ENCODE measurements around the gene GPR108. TPM values are rescaled to one million over a fixed set of nuclear protein-coding genes. Genes with fewer than 3 reads are reported as not detected.
"Not testable (repeated sequence)": the region's sequence is repeated elsewhere in the genome, so short reads cannot be mapped to it uniquely, and the experiment has no call there.

Gene GPR108
- total RNA-seq, 2 experiments from 2014 or later: 34.5 to 36.6 TPM

DNA sequence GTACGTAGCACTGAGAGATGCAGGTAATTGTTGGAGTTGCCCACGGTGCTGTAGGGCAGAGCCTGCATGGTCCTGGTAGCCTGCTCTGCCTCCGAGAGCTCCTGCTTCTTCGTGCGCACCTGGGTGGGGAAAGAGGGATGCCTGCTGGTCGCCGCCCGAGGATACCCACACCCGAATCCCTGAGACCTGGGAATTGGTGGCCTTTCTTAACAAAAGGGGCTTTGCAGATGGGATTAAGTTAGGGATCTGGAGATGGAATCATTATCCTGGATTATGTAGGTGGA, 26.4 kb downstream of the GPR108 start:
- ChIA-PET POLR2A (no interaction called here), CTCF (no interaction called here)
- Mint-ChIP-seq H3K4me3 (no peak overlapping the region), H3K36me3 (ENCODE audit: low read depth) (no peaks in the 10 kb centered on the region), H3K4me1 (ENCODE audit: low read depth) (peaks cover 13% of the 10 kb centered on the region), H3K27ac (no peak overlapping the region), H3K27me3 (peaks cover 34% of the 10 kb centered on the region), H3K9me3 (no peaks in the 10 kb centered on the region)
- peaks cover 13 to 21% of the 10 kb centered on the region in 2 experiments for H3K27me3 ChIP-seq (ENCODE audit: control insufficient read depth in 1 of 2, insufficient read depth in 2 of 2, low read length in 2 of 2)
- intact Hi-C loops (cut with DNase I, micrococcal nuclease): no loop called here
- no peak overlapping the region for H3K4me3 ChIP-seq (ENCODE audit: low read length)
- DNase-seq (no peak), ATAC-seq (ENCODE audit: poor library complexity) (no peak)
- no peaks in the 10 kb centered on the region for H3K36me3 ChIP-seq (ENCODE audit: insufficient read depth, low read length)
- peaks cover 0 to 7% of the 10 kb centered on the region in 2 experiments for H3K9me3 ChIP-seq (ENCODE audit: control insufficient read depth in 1 of 2, insufficient read depth in 1 of 2, low read length in 2 of 2)
- H3K27ac ChIP-seq (ENCODE audit: low read depth in 1 of 2, low read length in 2 of 2): no peak overlapping the region
- H3K4me1 ChIP-seq (ENCODE audit: insufficient read depth, low read length): peaks cover 8% of the 10 kb centered on the region
- TF ChIP-seq, protein P1, sequence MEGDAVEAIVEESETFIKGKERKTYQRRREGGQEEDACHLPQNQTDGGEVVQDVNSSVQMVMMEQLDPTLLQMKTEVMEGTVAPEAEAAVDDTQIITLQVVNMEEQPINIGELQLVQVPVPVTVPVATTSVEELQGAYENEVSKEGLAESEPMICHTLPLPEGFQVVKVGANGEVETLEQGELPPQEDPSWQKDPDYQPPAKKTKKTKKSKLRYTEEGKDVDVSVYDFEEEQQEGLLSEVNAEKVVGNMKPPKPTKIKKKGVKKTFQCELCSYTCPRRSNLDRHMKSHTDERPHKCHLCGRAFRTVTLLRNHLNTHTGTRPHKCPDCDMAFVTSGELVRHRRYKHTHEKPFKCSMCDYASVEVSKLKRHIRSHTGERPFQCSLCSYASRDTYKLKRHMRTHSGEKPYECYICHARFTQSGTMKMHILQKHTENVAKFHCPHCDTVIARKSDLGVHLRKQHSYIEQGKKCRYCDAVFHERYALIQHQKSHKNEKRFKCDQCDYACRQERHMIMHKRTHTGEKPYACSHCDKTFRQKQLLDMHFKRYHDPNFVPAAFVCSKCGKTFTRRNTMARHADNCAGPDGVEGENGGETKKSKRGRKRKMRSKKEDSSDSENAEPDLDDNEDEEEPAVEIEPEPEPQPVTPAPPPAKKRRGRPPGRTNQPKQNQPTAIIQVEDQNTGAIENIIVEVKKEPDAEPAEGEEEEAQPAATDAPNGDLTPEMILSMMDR (IDR thresholded peaks at IDR 0.05): no peak

DNA sequence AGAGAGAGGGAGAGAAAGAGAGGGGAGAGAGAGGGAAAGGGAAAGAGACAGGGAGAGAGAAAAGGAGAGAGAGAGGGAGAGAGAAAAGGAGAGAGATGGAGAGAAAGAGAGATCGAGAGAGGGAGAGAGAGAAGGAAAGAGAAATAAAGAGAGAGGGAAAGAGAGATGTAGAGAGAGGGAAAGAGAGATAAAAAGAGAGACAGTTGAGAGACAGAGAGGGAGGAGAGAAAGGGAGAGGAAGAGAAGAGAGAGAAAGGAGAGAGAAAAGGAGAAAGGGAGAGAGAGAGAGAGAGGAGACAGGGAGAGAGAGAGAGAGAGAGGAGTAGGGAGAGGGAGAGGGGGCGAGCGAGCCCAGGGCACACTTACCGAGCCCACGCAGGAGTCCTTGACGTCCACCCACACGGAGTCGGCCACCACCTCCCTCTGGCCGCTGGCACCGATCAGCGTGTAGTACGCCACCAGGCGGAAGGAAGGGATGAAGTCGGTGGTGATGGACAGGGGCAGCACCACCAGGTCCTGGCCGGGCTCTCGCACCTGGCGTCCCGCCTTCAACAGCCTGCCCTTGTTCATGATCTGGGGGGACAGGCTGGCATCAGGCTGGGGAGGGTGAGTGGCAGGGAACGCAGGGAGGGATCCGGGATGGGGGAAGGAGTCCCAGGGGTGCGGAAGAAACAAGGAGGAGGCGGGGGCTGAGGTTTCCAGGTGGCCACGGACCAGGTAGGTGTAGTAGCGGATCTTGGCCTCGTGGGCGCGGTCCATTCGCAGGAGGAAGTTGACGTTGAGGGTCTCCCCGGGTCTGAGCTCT, 26.9 kb downstream of the GPR108 start:
- ATAC-seq (ENCODE audit: poor library complexity) (no peak), DNase-seq (peak in 4 of 14 experiments; percentile 11 to 53 (median 24))
- ChIA-PET POLR2A (no interaction called here), CTCF (no interaction called here)
- intact Hi-C loops (cut with DNase I, micrococcal nuclease): no loop called here
- peaks cover 13 to 21% of the 10 kb centered on the region in 2 experiments for H3K27me3 ChIP-seq (ENCODE audit: control insufficient read depth in 1 of 2, insufficient read depth in 2 of 2, low read length in 2 of 2)
- TF ChIP-seq, protein P1 (IDR thresholded peaks at IDR 0.05): no peak
- peaks cover 13% of the 10 kb centered on the region for H3K4me1 Mint-ChIP-seq (ENCODE audit: low read depth)
- no peak overlapping the region for H3K4me3 Mint-ChIP-seq
- H3K36me3 ChIP-seq (ENCODE audit: insufficient read depth, low read length): no peaks in the 10 kb centered on the region
- H3K4me3 ChIP-seq (ENCODE audit: low read length): no peak overlapping the region
- H3K36me3 Mint-ChIP-seq (ENCODE audit: low read depth): no peaks in the 10 kb centered on the region
- no peak overlapping the region for H3K27ac Mint-ChIP-seq
- no peaks in the 10 kb centered on the region for H3K9me3 Mint-ChIP-seq
- peaks cover 8% of the 10 kb centered on the region for H3K4me1 ChIP-seq (ENCODE audit: insufficient read depth, low read length)
- H3K27me3 Mint-ChIP-seq: peaks cover 34% of the 10 kb centered on the region
- H3K9me3 ChIP-seq (ENCODE audit: control insufficient read depth in 1 of 2, insufficient read depth in 1 of 2, low read length in 2 of 2): peaks cover 0 to 7% of the 10 kb centered on the region in 2 experiments
- no peak overlapping the region for H3K27ac ChIP-seq (ENCODE audit: low read depth in 1 of 2, low read length in 2 of 2)

DNA sequence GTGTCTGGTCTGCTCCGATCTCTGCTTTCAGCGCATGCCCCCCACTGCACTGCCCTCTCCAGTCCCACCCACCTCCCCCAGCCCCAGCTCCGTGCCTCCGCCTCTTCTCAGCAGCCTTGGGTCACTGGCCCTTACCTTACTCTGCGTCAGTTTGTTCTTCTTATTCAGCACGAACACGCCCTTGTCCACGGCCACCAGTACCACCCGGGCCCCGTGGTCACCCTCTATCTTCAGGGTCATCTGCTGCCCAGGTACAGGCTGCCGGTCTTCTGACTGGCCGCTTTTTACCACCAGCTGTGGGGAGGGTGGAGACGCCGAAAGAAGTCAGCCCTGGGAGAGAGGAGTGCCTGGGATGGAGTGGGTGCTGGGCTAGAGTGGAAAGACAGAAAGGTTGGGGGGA, 27.8 kb downstream of the GPR108 start:
- peaks cover 8% of the 10 kb centered on the region for H3K4me1 ChIP-seq (ENCODE audit: insufficient read depth, low read length)
- intact Hi-C loops (cut with DNase I, micrococcal nuclease): no loop called here
- no peak overlapping the region for H3K27ac Mint-ChIP-seq
- H3K36me3 Mint-ChIP-seq (ENCODE audit: low read depth): no peaks in the 10 kb centered on the region
- DNase-seq (no peak), ATAC-seq (ENCODE audit: poor library complexity) (no peak)
- H3K4me1 Mint-ChIP-seq (ENCODE audit: low read depth): peaks cover 13% of the 10 kb centered on the region
- H3K27me3 Mint-ChIP-seq: peaks cover 34% of the 10 kb centered on the region
- H3K9me3 ChIP-seq (ENCODE audit: control insufficient read depth in 1 of 2, insufficient read depth in 1 of 2, low read length in 2 of 2): peaks cover 0 to 7% of the 10 kb centered on the region in 2 experiments
- TF ChIP-seq, protein P1 (IDR thresholded peaks at IDR 0.05): no peak
- H3K27ac ChIP-seq (ENCODE audit: low read depth in 1 of 2, low read length in 2 of 2): no peak overlapping the region
- ChIA-PET POLR2A (no interaction called here), CTCF (no interaction called here)
- peaks cover 13 to 21% of the 10 kb centered on the region in 2 experiments for H3K27me3 ChIP-seq (ENCODE audit: control insufficient read depth in 1 of 2, insufficient read depth in 2 of 2, low read length in 2 of 2)
- no peak overlapping the region for H3K4me3 ChIP-seq (ENCODE audit: low read length)
- H3K36me3 ChIP-seq (ENCODE audit: insufficient read depth, low read length): no peaks in the 10 kb centered on the region
- H3K9me3 Mint-ChIP-seq: no peaks in the 10 kb centered on the region
- H3K4me3 Mint-ChIP-seq: no peak overlapping the region

DNA sequence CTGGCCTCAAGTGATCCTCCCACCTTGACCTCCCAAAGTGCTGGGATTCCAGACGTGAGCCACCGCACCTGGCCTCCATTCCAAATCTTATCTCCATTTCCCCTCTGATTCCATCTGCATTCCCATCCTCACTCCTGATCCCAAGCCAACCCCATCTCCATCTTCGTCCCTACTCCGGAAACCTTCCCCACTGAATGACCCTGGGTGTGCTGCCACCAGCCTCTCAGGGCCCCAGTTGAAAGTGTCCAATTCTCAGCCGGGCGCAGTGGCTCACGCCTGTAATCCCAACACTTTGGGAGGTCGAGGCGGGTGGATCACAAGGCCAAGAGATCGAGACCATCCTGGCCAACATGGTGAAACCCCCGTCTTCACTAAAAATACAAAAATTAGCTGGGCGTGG, 28.5 kb downstream of the GPR108 start:
- H3K36me3 ChIP-seq (ENCODE audit: insufficient read depth, low read length); H3K4me1 ChIP-seq (ENCODE audit: insufficient read depth, low read length); H3K4me3 Mint-ChIP-seq; CTCF ChIA-PET; ATAC-seq (ENCODE audit: poor library complexity); H3K9me3 Mint-ChIP-seq; H3K4me3 ChIP-seq (ENCODE audit: low read length); H3K27ac Mint-ChIP-seq; H3K9me3 ChIP-seq (ENCODE audit: control insufficient read depth in 1 of 2, insufficient read depth in 1 of 2, low read length in 2 of 2); intact Hi-C loops (cut with DNase I, micrococcal nuclease); POLR2A ChIA-PET; H3K27ac ChIP-seq (ENCODE audit: low read depth in 1 of 2, low read length in 2 of 2); DNase-seq; H3K36me3 Mint-ChIP-seq (ENCODE audit: low read depth): not testable (repeated sequence)
- Mint-ChIP-seq H3K4me1 (ENCODE audit: low read depth) (peaks cover 13% of the 10 kb centered on the region), H3K27me3 (peaks cover 34% of the 10 kb centered on the region)
- H3K27me3 ChIP-seq (ENCODE audit: control insufficient read depth in 1 of 2, insufficient read depth in 2 of 2, low read length in 2 of 2): peaks cover 13 to 21% of the 10 kb centered on the region in 2 experiments

Measured in CD4-positive, alpha-beta T cell (primary cell).